AG04450 (cell line): ENCODE results near the gene FAM170B. TPM values are rescaled to one million over a fixed set of nuclear protein-coding genes. Genes with fewer than 3 reads are reported as not detected.

Experiments used
- polyA plus RNA-seq: library from polyadenylated mRNA; depleted of rRNA; stranded (reverse); fragments of >200 nt; gene quantifications from 2 replicates; pipeline ENCODE4 v1.2.3, GENCODE V29; 2011; rRNA removed

The FAM170B gene
- polyA plus RNA-seq, 1 experiment: not detected

Other genes starting within 250 kb of the FAM170B start
- gene LRRC18, start 194.2 kb downstream of the FAM170B start, polyA plus RNA-seq: not detected in 2 replicates
- gene VSTM4, start 18.5 kb downstream of the FAM170B start, polyA plus RNA-seq: 3.6 and 3.9 TPM in 2 replicates
- gene TMEM273, start 54.4 kb upstream of the FAM170B start, polyA plus RNA-seq: not detected in 2 replicates
- gene C10orf71, start 165.1 kb upstream of the FAM170B start, polyA plus RNA-seq: not detected in 2 replicates